Lung (tissue), 12 donors: ENCODE data around the gene CNTNAP2. TPM values are rescaled to one million over a fixed set of nuclear protein-coding genes. Genes with fewer than 3 reads are reported as not detected.
A peak's percentile ranks its signal among the peaks of the same experiment; 100 is the strongest.

Experiments
- ATAC-seq: fragments of 200-7000 bp; cut with Tn5 transposase; one replicate; pipeline ENCODE4 v1.9.1; 2020; ENCODE audit warnings: moderate number of reproducible peaks; ENCODE audit not compliant: insufficient read depth, low FRiP score
- DNase-seq, 3 donors: peaks; one replicate each; pipeline ENCODE4 v3.0.0-alpha.2; 2013 to 2017
- H3K27ac ChIP-seq, 2 donors: one replicate each; pipeline ENCODE4 v1.5.1; 2013; ENCODE audit warnings: mild to moderate bottlenecking in 2 of 2, moderate library complexity in 2 of 2, control low read depth in 1 of 2, inconsistent platforms in 1 of 2, low read depth in 1 of 2, low read length in 1 of 2
- H3K27me3 ChIP-seq, 3 donors: one replicate each; pipeline ENCODE4 v1.5.1; 2013; ENCODE audit warnings: low read length in 2 of 3; ENCODE audit not compliant: control insufficient read depth in 3 of 3, insufficient read depth in 3 of 3
- H3K36me3 ChIP-seq, 4 donors: one replicate each; pipeline ENCODE4 v1.5.1; 2013; ENCODE audit warnings: low read length in 4 of 4, mild to moderate bottlenecking in 1 of 4, moderate library complexity in 1 of 4; ENCODE audit not compliant: control insufficient read depth in 4 of 4, insufficient read depth in 4 of 4
- H3K4me1 ChIP-seq, 5 donors: one replicate each; pipeline ENCODE4 v1.5.1; 2013; ENCODE audit warnings: low read length in 5 of 5, mild to moderate bottlenecking in 2 of 5, moderate library complexity in 1 of 5; ENCODE audit not compliant: control insufficient read depth in 5 of 5, insufficient read depth in 5 of 5
- H3K4me3 ChIP-seq: one replicate; pipeline ENCODE4 v1.5.1; 2013; ENCODE audit warnings: mild to moderate bottlenecking, control low read depth, moderate library complexity
- H3K9ac ChIP-seq, 2 donors: one replicate each; pipeline ENCODE4 v1.5.1; 2013; ENCODE audit warnings: low read length in 2 of 2, control low read depth in 1 of 2; ENCODE audit not compliant: insufficient read depth in 1 of 2
- H3K9me3 ChIP-seq, 4 donors: one replicate each; pipeline ENCODE4 v1.5.1; 2013; ENCODE audit warnings: low read length in 3 of 4, mild to moderate bottlenecking in 1 of 4, moderate library complexity in 1 of 4; ENCODE audit not compliant: control insufficient read depth in 4 of 4, insufficient read depth in 3 of 4
- WGBS, 2 donors: extraction: QIAGEN DNeasy Blood & Tissue Kit; methylation state at CpG; one replicate each; pipeline ENCODE4 v1.1.7; 2013; 5-methylcytosine and 5-hydroxymethylcytosine counted together
- polyA plus RNA-seq, 2 donors: library from polyadenylated mRNA; stranded (reverse); fragments of 200-250 nt; gene quantifications; one replicate each; pipeline ENCODE4 v1.2.1, GENCODE V29; 2013
- total RNA-seq, 2 donors: library from RNA; depleted of rRNA in 1 of 2; stranded (reverse); fragments of >200 nt in 1 of 2; gene quantifications; one replicate each; pipeline ENCODE4 v1.2.1, GENCODE V29; 2014 to 2021
- TF ChIP-seq, protein P1 (sequence below): IDR thresholded peaks from 2 replicates; pipeline ENCODE4 v1.5.1; 2012; ENCODE audit warnings: mild to moderate bottlenecking; ENCODE audit errors: control extremely low read depth, extremely low read depth
- donor health status: control.
- donor health status: control.
- donor health status: Bipolar disorder and iron deficiency.
- donor health status: healthy.
- donor health status: DM: yes; HTN: yes; CAD: no.

CNTNAP2 gene
- total and polyA plus RNA-seq, 4 donors: 0.18 to 45.3 (median 0.52) TPM

DNA sequence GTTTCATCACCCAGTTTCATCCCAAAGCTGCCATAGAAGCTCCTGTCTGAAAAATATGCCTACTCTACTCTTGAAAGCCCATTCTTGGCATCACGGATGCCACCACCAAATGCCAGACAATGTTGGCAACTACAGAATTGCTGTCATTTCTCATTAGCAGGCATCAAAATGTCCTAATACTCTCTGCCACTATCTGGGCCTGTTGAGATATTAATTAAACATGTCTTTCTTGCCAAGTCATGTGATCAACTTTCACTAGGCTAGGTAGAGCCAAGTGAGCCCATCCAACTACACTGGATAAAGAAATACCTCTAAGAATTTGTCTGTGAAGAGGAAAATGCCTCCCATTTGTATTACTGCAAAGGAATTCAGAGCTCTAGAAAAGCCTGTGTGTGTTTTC is 1380.6 kb downstream of the CNTNAP2 start:
- no peak for ATAC-seq
- TF ChIP-seq, protein P1, sequence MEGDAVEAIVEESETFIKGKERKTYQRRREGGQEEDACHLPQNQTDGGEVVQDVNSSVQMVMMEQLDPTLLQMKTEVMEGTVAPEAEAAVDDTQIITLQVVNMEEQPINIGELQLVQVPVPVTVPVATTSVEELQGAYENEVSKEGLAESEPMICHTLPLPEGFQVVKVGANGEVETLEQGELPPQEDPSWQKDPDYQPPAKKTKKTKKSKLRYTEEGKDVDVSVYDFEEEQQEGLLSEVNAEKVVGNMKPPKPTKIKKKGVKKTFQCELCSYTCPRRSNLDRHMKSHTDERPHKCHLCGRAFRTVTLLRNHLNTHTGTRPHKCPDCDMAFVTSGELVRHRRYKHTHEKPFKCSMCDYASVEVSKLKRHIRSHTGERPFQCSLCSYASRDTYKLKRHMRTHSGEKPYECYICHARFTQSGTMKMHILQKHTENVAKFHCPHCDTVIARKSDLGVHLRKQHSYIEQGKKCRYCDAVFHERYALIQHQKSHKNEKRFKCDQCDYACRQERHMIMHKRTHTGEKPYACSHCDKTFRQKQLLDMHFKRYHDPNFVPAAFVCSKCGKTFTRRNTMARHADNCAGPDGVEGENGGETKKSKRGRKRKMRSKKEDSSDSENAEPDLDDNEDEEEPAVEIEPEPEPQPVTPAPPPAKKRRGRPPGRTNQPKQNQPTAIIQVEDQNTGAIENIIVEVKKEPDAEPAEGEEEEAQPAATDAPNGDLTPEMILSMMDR: no peak

DNA sequence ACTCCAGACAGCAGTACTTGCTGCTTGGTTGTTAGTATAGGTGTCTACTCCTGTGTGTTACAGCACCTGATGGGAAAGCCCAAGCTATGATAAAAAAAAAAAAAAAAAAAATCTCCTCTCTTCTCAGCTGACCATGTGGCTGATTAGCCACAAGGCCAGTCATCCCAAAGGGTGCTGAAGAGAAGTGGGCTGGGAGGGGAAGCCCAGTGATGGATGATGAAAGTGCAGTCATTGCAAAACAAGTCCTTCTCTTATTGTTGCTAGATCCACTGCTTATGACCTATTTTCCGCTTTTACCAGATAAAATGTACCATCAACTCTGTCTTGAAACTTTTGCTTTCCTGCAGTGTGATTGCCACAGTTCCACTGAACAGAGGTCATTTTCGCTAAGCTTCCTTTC is 1381.5 kb downstream of the CNTNAP2 start:
- Histone ChIP-seq H3K27me3 (no peaks in the 10 kb centered on the region), H3K9me3 (peaks cover 0 to 2% (median 0%) of the 10 kb centered on the region in 4 donors), H3K9ac (no peak overlapping the region), H3K36me3 (no peaks in the 10 kb centered on the region), H3K27ac (no peak overlapping the region), H3K4me3 (no peak overlapping the region), H3K4me1 (no peaks in the 10 kb centered on the region)
- DNase-seq (no peak), ATAC-seq (no peak)
- TF ChIP-seq, protein P1: no peak
- WGBS, 2 donors: 92 to 94% methylated on average over 2 of the region's 2 CpGs

More for the DNA sequence above, 1380.6 kb downstream of the CNTNAP2 start:
- no peak overlapping the region for H3K27ac ChIP-seq
- no peak for DNase-seq
- H3K36me3 ChIP-seq: no peaks in the 10 kb centered on the region
- H3K4me1 ChIP-seq: no peaks in the 10 kb centered on the region
- 33 to 40% methylated on average over 1 of the region's 1 CpG for WGBS, 2 donors
- H3K9ac ChIP-seq: no peak overlapping the region
- H3K9me3 ChIP-seq: peaks cover 0 to 2% (median 0%) of the 10 kb centered on the region in 4 donors
- no peaks in the 10 kb centered on the region for H3K27me3 ChIP-seq
- H3K4me3 ChIP-seq: no peak overlapping the region

DNA sequence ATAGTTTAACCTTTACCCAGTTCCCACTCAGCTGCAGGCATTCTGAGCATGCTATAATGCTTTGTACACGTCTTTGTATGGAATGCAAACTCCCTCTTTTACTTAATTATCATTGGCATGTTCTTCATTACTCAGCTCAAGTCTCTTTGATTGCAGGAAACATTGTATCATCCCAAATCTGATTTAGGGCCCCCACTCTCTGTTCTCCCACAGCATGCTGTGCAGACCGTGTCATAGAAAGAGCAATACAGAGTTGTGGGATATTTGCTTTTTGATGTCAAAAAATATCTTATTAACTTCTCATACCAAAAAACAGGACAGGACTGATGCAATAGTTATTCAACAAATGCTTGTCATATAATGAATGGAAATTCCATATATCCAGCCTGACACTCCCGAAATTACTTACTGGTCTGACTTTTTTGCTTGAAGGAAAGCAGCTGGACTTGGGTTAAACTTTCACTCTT is 1392.5 kb downstream of the CNTNAP2 start:
- Histone ChIP-seq H3K36me3 (no peaks in the 10 kb centered on the region), H3K4me3 (no peak overlapping the region), H3K4me1 (peaks cover 0 to 7% (median 0%) of the 10 kb centered on the region in 5 donors), H3K27me3 (no peaks in the 10 kb centered on the region), H3K9ac (no peak overlapping the region), H3K27ac (no peak overlapping the region), H3K9me3 (no peaks in the 10 kb centered on the region)
- ATAC-seq: no peak
- DNase-seq: peak in 1 of 3 donors; percentile 42
- TF ChIP-seq, protein P1: no peak
- WGBS, 2 donors: 60 to 67% methylated on average over 3 of the region's 3 CpGs

DNA sequence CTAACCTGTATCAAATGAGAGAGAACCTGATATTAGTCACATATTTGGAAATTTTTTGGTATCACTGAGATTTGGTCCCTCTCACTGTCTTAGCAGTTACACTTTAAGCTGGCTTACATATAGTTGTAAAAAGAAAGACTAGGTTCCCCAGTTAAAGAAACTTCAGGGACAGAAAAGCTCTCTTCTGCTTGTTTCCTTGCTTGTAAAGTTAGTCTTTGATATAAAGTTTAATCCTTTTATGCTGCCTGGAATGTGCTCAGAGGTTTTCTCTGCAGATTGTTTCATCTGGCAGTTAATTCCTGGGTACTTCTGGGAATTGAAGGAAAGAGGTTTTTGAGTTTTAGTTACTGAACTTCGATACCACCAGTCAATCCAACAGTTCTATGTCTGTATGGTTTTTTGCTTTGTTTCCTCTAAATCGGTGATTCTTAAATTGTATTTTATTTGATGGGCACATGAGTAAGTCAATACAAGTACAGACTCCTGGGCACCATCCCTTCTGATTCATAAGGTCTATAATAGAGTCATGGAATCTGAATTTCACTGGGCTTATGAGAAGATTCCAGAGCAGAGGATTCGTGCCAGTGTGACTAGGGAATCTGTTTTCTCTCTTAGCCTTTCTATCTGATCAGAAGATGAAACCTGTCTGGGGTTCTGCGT is 1393.1 kb downstream of the CNTNAP2 start:
- no peaks in the 10 kb centered on the region for H3K27me3 ChIP-seq
- ATAC-seq: no peak
- H3K27ac ChIP-seq: no peak overlapping the region
- TF ChIP-seq, protein P1: no peak
- peaks cover 0 to 7% (median 0%) of the 10 kb centered on the region in 5 donors for H3K4me1 ChIP-seq
- peaks cover 0 to 1% (median 0%) of the 10 kb centered on the region in 4 donors for H3K9me3 ChIP-seq
- no peaks in the 10 kb centered on the region for H3K36me3 ChIP-seq
- no peak for DNase-seq
- H3K9ac ChIP-seq: no peak overlapping the region
- H3K4me3 ChIP-seq: no peak overlapping the region
- WGBS, 2 donors: 80 to 86% methylated on average over 4 of the region's 4 CpGs
